ENCODE results near the gene HLCS.

DNA sequence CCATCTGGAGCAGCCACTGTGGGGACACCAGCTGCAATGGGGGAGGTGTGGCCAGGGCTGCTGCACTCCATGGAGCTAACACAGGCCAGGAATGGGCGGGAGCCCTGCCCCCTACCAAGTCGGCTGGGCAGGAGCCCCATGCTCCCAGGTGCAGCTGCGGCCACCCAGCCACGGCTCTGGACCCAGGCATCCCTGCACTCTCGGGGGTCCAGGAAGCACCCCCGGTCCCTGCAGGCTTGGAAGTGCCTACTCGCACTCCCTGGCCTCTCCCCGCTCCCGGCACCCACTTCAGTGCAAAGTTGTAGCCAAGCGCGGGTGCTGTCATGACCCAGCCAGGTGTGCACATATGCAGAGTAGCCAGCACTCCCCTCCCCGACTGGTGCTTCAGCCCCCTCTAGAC, 91.8 kb downstream of the HLCS start:
- TF ChIP-seq, protein P1, sequence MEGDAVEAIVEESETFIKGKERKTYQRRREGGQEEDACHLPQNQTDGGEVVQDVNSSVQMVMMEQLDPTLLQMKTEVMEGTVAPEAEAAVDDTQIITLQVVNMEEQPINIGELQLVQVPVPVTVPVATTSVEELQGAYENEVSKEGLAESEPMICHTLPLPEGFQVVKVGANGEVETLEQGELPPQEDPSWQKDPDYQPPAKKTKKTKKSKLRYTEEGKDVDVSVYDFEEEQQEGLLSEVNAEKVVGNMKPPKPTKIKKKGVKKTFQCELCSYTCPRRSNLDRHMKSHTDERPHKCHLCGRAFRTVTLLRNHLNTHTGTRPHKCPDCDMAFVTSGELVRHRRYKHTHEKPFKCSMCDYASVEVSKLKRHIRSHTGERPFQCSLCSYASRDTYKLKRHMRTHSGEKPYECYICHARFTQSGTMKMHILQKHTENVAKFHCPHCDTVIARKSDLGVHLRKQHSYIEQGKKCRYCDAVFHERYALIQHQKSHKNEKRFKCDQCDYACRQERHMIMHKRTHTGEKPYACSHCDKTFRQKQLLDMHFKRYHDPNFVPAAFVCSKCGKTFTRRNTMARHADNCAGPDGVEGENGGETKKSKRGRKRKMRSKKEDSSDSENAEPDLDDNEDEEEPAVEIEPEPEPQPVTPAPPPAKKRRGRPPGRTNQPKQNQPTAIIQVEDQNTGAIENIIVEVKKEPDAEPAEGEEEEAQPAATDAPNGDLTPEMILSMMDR (IDR thresholded peaks at IDR 0.05; ENCODE audit: insufficient read depth, low read length, poor library complexity, severe bottlenecking), result no peak
- TF ChIP-seq EZH2phosphoT487 (conservative IDR thresholded peaks at IDR 0.05; ENCODE audit: low read length), result no peak

All from SU-DHL-6 (cell line).